GM18526 (cell line): ENCODE results near the gene TTLL11.

Source experiments
- POLR2A ChIP-seq: IDR thresholded peaks from 3 replicates; pipeline ENCODE4 v1.6.1; 2011; ENCODE audit not compliant: insufficient read length; ENCODE audit errors: extremely low read depth

TTLL11 gene

DNA sequence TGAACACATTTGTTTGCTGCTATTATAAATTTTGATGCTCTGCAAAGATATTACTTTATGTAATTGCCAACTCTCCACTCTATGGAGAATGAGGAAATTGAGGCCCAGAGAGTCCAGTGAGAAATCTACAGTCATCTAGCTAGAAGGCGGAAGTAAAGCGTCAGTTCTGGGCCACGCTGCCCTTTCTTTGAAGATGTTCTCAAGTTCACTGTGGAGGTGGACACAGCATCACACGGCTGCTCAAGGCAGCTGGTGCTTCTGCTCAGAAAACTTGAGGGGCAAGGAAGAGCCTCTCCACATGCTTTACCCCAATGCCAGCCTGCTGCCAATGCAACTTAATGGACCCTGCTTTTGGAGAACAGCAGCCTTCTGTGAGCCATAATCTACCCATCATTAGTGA is 96.3 kb downstream of the TTLL11 start:
- TF ChIP-seq POLR2A, result no peak

DNA sequence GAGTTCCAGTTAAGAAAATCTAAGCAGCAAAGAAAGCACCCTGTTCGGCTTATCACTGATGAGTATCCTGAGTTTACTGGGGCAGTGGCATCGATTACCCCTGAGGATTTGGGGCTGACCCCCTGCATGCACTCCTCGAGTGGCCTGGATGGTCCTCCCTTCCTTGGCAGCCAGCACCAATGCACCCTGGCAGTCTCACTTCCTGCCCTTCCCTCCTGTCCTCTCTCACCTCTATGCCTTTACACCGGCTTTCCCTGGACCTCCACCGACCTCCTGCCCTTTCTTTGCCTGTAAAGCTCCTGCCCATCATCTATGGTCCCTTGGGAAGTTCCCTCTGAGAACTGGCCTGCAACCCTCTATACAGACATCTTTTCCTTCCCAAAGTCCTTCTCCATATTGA is 97.1 kb downstream of the TTLL11 start:
- TF ChIP-seq POLR2A, result no peak

DNA sequence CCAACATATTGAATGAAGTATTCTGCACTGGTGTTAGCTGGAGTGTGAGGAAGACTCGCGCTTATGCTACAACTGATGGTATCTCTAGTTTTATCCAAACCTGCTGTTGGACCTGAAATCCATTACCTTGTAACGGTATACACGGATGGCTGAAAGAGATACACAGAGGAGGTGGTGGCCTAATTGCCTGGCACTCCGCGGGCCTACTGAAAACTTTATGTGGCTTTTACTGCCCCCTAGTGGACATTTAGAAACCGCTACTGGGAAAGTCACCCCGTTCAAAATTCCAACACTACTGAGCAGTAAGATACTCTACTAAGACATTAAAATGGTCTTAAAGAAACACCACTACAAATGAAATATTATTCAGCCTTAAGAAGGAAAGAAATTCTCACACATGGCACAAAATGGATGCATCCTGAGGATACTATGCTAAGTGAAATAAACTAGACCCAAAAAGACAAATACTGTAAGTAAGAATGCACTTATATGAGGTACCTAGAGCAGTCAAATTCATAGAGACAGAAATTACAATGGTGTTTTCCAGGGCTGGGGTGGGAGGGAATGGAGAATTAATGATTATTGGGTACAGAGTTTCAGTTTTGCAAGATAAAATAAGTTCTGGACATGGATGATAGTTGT is 100.4 kb downstream of the TTLL11 start:
- TF ChIP-seq POLR2A, result no peak

DNA sequence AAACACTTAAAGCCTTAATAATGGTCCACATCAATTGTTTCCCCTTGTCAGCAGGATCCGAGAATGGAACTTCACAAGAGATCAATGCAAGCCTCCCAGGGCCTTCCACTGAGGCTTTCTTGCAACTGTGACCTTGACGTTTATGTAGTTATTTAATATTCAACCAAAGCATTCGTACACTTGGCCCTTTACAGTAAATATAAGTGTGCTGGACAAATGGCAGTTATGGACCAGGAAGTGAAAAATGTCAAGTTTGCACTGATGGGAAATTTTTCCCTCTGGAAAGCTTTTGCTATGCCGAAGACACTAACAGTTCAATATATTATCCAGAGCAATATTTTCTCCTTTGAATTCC is 101.8 kb downstream of the TTLL11 start:
- TF ChIP-seq POLR2A, result no peak

DNA sequence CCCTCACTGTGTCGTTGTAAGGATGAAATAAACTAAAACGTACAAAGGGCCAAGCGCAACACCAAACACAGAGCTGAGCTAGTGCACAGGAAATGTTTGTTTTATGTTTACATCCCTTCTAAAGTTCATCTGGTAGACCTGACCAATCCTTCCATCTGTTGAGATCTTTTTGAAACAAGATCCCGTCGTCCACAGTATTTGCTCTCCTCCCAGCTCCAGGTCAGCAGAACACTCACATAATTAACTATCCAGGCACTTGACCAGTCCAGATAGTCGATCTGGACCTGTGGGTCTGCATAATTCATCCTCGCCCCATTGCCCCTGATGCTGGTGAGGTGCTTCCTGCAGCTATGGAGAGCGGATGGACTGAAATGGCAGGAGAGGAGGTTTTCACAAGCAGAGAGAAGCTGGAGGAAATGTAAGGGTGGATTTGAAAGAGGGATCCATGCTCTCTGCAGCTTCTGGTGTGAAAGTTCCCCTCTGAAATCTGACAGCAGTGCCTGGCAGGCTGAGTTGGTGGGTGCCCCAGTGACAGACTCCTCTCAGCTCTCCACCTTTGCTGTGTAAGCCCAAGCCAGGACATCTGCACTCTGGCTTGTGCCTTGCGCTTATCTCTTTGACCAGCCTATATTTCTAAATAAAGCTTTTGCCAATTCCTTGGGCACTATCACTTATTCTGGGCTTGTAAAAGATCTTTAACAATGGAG is 102.4 kb downstream of the TTLL11 start:
- no peak for TF ChIP-seq POLR2A

DNA sequence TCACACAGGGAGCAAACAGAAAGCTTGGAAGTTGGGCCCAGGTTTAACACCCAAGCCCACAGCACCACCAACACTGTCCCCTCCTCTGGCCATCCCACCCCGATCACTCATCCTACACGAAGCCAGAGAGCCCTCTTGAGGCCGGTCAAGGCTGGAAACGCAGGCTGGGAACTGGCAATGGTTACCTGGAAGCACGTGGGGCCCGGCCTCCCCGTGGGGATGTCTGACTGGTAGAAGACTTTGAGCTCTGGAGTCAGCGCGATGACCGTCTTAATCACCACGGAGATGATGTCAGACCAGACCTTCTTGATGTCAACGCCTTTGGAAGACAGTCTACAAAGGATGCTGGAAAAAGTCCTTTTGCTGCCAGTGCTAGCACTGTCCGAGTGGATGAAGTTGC is 104.1 kb downstream of the TTLL11 start:
- TF ChIP-seq POLR2A, result no peak

DNA sequence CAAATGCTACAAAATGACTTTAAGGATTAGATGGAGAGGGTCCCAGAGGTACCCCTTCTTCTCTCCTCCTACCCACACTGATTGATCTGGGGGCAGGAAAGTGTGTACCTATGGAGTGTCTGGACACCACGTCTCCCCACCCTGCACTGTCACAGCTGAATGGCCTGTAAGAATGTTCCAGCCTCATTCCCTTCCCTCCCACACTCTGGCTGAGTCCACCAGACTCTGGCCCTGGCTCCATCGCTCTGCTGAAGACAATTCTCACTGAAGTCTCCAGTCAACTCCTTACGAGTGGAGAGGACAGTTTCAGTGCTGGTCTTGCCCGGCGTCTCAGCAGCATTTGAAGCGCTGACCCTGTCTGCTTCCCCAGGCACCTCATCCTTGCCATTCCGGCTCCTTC is 105.8 kb downstream of the TTLL11 start:
- TF ChIP-seq POLR2A, result no peak

DNA sequence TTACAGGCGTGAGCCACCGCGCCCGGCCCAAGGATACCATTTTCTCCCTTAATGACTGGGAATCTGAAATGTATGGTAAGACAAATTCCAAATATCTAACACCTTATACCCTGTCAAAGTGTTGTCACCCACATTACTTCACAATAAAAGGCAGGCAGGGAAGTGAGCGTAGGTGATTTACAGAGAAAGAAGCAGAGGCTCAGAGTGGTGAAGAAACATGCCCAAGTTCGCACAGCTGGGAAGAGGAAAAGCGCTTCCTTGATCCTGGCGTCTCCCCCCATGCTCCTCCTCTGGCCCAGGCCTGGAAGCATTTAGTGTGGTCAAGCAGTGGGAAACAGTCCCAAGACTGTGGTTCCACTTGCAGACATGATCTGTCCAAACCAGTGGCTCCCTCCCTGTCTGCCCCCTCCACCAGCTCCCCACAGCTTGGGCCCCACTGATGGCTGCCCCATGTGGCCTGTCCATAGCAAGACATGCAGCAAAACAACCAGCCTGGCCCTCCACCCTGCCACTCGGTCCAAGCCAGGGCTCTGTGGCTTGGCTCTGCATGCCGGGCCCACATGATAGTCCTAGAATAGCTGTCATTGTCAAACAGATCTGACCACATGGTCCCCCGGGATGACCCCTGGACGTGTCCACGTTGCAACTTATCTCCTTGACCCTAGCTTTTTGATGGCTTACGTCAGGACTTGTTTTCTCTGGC is 107.2 kb downstream of the TTLL11 start:
- no peak for TF ChIP-seq POLR2A

DNA sequence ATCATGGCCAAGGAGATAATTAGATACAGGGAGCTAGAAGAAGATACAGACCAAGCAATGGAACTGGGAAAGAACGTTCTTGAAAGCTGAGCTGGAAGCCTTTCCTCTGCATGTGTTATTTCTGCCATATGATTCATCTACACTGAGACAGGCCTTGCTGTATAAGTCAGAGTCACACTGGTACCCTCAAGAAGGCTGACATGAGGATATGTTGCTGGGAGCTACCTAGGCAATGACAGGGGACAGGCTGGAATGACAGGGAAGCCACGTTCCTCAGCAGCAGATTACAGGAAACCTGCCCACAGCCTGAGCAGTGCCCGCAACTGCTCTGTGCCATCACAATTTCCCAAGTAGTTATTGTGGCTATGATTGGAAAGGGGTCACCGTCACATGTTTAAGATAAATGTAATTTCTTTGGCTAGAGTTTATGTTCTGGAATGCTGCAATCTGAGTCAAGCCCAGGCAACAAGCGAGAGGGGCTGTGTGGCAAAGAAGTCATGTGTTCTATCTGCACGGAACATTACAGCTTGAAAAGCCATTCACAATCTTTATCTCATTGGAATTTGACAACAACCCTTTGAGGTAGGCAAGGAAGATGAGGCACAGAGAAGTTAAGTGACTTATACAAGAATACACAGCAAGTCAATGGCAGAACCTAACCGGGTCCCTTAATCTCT is 108.2 kb downstream of the TTLL11 start:
- TF ChIP-seq POLR2A, result no peak

DNA sequence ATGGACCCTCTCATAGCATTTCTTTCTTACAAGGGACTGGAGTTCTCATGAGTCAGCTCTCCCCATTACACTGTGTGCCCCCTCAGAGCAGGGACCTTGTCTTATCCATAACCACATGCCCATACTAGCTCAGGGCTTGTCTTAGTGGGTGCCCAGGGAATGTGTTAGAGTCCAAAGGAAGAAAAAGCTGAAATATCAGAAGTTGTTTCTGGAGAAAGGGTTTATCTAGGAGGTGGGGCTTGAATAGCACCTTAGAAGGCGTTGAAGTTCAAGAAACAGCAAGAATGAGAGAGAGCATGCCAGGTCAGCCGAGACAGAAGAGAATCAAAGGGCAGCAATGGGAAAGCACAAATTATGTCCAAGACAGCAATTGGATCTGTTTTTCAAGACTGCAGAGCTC is 109.4 kb downstream of the TTLL11 start:
- no peak for TF ChIP-seq POLR2A

DNA sequence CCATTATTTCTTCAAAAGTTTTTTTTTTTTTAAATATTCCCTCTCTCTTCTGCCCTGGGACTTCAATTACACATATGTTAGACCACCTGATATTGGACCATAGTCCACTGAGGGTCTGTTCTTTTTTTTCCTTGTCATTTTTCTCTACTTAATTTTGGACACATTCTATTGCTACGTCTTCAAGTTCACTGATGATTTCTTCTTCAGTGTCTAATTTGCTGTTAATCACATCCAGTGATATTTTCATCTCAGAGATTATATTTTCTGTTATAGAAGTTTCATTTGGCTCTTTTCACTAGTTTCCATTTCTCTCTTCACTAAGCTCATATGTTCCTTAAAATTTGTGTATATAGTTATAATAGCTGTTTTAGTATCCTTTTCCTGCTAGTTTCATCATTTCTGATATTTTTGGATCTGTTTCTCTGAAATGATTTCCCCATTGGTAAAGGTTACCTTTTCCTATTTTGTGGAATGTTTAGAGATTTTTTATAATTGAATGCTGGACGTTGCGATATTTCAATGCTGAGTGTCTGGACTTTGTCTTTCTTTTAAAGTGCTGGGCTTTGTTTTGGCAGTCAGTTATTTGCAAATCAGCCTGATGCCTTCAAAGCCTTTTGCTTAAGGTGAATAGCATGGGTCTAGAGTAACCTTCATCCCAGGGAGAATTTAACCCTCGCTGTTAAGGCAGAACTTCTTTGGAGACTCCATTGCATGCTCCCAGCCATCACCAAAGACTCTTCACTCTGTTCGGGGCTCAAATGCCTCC is 111.8 kb downstream of the TTLL11 start:
- no peak for TF ChIP-seq POLR2A

DNA sequence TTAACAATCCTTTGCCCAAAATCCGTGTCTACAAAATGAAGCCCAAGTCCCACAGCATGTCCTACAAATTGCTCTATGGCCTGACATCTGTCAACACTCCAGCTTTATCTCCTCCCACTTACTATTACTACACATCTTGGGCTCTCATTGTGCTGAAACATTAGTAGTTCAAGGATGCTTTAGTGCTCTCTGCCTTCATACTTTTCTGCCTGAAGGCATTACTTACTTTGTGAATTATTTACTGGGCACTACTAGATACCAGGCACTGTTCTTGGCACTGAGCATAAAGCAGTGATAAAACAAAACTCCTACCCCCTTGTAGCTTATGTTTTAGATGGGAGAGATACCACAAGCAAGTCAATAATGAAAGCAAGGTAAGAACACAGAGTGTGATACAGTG is 113.4 kb downstream of the TTLL11 start:
- TF ChIP-seq POLR2A, result no peak

DNA sequence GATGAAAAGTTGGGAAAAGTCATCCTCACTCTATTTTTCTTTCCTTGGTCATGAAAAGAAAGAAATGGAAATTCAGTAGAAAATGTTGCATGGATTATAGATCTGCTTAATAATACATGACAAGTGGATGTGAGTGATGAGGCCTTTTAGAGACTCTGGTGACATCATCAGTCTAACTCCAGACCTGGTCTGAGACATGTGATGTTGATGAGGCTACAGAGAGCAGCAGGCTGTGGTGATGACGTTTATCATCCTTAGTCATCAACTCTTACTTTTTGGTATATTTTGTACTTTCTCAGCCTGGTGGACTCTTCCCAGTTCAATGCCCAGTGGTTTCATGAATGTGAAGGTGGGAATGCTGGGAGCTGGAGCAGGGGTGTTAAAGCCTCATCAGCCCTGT is 116.4 kb downstream of the TTLL11 start:
- TF ChIP-seq POLR2A, result no peak

DNA sequence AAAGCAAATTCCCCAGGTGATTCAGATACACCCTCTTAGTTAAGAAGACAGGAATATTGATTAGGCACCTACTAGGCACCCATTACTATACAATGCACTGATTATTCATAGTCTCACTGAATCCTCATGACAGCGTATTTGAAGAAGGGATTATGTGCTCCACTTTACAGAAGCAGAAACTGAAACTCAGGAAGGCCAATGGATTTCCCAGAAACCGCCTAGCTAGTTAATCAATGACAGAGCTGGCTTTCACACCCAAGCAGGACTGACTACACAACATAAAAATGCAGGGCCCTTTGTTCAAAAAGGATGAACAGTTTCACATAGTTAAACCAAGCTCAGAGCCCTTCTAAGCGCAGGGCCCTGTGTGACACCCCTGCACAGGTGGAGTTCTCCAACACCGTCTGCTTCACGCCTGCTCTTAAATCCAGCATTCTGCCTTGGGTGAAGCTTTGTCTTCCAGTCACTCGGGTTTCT is 117.3 kb downstream of the TTLL11 start:
- TF ChIP-seq POLR2A, result no peak

DNA sequence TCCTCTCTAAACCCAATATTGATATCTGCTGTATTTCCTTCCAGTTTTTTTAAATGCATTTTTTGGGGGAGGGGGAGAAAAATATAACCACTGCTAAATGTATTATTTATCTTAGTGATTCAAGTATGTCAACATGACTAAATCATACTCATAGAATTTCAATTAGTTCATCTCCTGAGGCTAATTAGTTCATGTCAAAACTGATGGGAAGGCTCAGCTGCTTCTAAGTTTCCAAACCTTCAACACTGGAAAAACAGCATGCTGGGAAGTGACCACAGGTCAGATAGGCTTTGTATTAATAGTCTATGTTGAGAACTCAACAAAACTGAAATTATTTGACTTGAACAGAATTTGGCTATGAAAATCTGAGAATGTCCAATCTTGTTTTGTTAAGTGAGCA is 118.7 kb downstream of the TTLL11 start:
- TF ChIP-seq POLR2A, result no peak
